ENCODE data around the gene RAD52.

DNA sequence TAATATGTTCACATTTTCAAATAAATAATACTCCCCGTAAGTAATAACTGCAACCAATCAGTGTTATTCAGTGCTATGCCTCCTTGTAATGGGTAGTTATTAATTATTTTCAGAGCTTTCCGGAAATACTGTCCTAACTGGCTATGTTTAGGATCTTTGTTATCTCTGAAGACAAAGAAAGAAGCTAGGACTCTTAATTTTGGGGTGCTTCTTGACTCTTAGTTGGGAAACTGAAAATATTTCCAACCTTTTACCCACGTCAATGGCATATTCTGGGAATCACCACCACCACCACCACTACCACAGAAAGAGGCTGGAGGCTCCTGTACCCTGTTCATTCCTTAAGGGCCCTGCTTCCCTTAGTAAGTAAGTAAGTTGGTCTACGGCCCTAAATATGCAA, 39.1 kb downstream of the RAD52 start:
- TF ChIP-seq, protein P1, sequence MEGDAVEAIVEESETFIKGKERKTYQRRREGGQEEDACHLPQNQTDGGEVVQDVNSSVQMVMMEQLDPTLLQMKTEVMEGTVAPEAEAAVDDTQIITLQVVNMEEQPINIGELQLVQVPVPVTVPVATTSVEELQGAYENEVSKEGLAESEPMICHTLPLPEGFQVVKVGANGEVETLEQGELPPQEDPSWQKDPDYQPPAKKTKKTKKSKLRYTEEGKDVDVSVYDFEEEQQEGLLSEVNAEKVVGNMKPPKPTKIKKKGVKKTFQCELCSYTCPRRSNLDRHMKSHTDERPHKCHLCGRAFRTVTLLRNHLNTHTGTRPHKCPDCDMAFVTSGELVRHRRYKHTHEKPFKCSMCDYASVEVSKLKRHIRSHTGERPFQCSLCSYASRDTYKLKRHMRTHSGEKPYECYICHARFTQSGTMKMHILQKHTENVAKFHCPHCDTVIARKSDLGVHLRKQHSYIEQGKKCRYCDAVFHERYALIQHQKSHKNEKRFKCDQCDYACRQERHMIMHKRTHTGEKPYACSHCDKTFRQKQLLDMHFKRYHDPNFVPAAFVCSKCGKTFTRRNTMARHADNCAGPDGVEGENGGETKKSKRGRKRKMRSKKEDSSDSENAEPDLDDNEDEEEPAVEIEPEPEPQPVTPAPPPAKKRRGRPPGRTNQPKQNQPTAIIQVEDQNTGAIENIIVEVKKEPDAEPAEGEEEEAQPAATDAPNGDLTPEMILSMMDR (conservative IDR thresholded peaks at IDR 0.05), result no peak
- TF ChIP-seq ZFX (IDR thresholded peaks at IDR 0.05), result no peak
